LoVo (cell line): ENCODE data around the gene CHPF2.

Experiments used
- DNase-seq: peaks from one replicate; pipeline ENCODE4 v3.0.0-alpha.2; 2016; ENCODE audit warnings: low spot score

The CHPF2 gene

GRCh38 chr7:151235091-151235787 lies 3.0 kb downstream of the CHPF2 start:
- DNase-seq: no peak

GRCh38 chr7:151236406-151236805 lies 4.1 kb downstream of the CHPF2 start:
- DNase-seq: no peak

DNA sequence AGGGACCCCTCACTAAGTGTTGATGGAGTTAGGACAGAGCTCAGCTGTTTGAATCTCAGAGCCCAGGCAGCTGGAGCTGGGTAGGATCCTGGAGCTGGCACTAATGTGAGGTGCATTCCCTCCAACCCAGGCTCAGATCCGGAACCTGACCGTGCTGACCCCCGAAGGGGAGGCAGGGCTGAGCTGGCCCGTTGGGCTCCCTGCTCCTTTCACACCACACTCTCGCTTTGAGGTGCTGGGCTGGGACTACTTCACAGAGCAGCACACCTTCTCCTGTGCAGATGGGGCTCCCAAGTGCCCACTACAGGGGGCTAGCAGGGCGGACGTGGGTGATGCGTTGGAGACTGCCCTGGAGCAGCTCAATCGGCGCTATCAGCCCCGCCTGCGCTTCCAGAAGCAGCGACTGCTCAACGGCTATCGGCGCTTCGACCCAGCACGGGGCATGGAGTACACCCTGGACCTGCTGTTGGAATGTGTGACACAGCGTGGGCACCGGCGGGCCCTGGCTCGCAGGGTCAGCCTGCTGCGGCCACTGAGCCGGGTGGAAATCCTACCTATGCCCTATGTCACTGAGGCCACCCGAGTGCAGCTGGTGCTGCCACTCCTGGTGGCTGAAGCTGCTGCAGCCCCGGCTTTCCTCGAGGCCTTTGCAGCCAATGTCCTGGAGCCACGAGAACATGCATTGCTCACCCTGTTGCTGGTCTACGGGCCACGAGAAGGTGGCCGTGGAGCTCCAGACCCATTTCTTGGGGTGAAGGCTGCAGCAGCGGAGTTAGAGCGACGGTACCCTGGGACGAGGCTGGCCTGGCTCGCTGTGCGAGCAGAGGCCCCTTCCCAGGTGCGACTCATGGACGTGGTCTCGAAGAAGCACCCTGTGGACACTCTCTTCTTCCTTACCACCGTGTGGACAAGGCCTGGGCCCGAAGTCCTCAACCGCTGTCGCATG lies 5.2 kb downstream of the CHPF2 start:
- DNase-seq: no peak

GRCh38 chr7:151238190-151238810 lies 6.0 kb downstream of the CHPF2 start:
- no peak for DNase-seq

DNA sequence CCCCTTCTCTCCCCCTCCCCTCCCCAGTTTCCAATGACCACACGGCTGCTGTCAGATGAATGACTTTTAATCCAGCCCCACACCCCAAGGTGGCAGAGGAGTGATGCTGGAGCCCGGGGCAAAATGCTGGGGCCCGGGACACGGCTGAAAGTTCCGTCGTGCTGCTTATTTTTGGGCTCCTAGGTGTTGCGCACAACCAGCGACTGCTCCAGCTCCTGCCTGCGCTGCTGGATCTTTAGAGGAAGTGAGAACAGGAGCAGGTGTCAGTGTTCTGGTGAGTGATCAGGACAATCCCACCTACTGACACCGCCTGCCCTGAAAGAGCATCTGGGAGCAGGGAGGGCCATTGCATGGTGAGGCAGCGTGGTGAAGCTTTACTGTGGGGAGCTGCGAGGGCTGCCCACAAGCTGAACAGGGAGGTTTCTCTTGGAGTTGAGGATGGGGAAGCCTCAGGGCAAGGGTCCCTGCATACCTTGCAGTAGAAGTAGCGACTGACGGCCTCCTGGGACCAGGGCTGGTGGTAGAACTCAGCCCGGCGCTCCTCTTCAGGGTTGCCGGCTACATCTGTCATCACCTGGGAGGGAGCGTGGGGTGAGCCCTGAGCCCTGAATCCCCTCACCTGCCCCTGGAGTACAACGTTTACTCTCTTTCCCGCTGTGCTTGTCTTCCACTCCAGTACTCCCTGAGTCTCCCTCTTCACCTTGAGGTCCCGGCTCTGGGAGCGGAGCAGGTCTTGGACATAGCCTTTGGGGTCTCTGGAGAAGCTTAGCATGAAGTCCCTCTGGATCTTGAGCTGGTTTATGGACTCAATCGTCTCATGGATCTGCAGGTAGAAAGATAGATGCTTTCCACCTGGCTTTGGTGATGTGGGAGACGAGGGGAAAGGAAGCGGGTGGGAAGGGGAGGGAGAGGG lies 6.9 kb downstream of the CHPF2 start:
- DNase-seq: no peak

GRCh38 chr7:151239837-151240459 lies 7.7 kb downstream of the CHPF2 start:
- DNase-seq: no peak

DNA sequence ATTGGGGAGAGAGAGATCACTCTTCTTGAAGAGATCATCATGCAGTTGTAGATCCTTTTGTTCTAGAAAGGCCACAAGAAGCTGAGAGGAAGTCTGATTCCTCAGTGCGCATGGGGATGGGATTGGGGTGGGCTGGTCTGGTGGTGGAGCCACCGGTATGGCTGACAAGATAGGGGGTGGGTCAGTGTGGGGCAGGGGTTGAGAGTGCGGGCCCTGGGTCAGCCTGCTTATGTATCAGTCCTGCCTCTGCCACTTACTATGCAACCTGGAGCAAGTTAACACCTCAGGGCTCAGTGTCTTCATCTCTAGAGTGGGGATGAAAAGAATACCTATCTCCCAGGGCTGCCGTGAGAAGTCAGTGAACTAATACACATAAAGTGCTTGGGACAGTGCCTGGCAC lies 8.3 kb downstream of the CHPF2 start:
- DNase-seq: no peak

GRCh38 chr7:151240942-151241754 lies 8.9 kb downstream of the CHPF2 start:
- no peak for DNase-seq

- no peak for DNase-seq
Measured at GRCh38 chr7:151241755-151242096, 9.4 kb downstream of the CHPF2 start.

DNA sequence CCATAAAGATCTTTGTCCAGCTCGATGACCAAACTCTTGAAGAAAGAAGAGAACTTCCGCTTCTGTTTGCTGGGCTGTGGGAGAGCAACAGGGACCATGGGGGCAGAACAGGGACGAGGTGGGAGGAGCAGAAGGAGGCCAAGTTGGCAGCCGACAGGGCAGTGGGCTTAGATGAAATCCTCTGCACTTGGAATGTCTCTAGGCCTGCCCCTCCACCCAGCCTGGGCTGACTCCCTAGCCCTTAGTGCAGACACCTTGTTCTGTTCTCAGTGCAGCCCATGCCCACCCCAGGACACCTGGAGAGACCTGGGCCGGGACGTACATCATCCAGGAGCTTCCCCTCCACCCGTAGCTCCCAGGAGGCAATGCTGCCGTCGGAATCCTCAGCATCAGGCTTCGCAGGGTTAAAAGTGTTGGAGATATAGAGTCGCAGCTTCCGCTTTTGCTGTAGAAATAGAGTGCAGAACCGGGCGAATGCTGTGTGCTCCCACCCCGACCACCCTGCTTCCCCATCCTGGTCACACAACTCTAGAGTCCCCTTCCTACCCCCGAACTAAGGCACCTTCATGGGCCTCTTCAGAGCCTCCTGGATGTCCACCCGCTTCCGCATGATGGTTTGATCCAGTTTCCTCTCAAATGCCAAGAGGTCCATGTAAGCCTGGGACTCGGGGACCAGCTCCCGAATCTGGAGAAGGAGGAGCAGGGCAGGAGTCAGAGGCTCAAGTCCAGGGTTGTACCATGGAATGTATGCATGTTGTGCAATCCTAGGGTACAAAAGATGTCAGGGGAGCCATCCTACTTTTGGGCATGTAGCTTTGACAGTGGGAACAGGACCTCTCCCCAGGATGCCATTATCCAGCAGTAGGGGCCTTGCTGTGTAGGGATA lies 10.1 kb downstream of the CHPF2 start:
- DNase-seq: no peak

- no peak for DNase-seq
Measured at GRCh38 chr7:151243045-151243349, 10.7 kb downstream of the CHPF2 start.

DNA sequence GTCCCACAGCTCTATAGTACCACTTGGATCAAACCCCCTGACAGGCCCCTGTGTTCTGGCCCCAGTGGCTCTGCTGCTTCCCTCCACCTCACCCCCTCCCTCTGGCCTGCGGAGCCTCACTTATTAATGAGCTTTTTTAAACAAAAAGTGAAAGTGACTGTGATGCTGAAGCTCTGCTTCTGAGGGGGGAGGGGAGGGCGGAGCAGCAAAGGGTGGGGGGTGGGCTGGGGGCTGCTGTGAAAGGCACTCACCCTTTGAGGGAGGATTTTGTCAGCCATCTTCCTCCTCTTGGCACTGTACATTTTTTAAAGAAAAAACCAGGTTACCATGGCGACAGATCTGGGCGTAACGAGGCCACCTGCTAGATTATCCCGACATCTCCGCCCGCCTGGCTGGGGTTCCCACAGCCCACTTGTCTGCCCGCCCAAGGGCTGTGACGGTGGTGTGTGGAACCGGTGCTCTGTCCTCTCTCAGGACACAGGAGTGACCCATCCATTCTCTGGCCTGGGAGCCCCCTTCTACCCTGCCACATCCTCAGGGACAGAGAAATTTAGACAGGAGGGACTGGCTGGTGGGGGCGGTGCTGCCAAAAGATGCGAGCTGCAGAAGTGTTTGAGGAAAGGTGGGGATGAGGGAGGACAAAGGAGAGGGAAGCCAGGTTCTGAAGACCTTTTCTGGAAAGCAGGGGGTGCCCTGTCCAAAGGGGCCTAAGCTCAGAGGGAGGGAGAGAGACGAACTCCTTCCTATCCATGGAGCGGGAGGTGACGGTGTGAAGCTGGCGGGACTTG lies 11.3 kb downstream of the CHPF2 start:
- no peak for DNase-seq

GRCh38 chr7:151244196-151244840 lies 12.0 kb downstream of the CHPF2 start:
- DNase-seq: no peak

- no peak for DNase-seq
Measured at GRCh38 chr7:151244841-151245346, 12.6 kb downstream of the CHPF2 start.

- DNase-seq: no peak
Measured at GRCh38 chr7:151245360-151246101, 13.2 kb downstream of the CHPF2 start.

GRCh38 chr7:151246102-151246850 lies 14.0 kb downstream of the CHPF2 start:
- no peak for DNase-seq
